ENCODE results near the gene BTBD2.

The BTBD2 gene

GRCh38 chr19:1968279-1969175 lies 47.0 kb downstream of the BTBD2 start:
- no peak for DNase-seq (ENCODE audit: low read depth in 2 of 3, low spot score in 1 of 3)

GRCh38 chr19:1967087-1967608 lies 48.4 kb downstream of the BTBD2 start:
- DNase-seq (ENCODE audit: low read depth in 2 of 3, low spot score in 1 of 3), result no peak

- no peak for DNase-seq (ENCODE audit: low read depth in 2 of 3, low spot score in 1 of 3)
Observed at GRCh38 chr19:1962674-1963073, 52.8 kb downstream of the BTBD2 start.

GRCh38 chr19:1961000-1961883 lies 54.3 kb downstream of the BTBD2 start:
- no peak for DNase-seq (ENCODE audit: low read depth in 2 of 3, low spot score in 1 of 3)

- no peak for DNase-seq (ENCODE audit: low read depth in 2 of 3, low spot score in 1 of 3)
Observed at GRCh38 chr19:1959928-1960589, 55.5 kb downstream of the BTBD2 start.

- no peak for DNase-seq (ENCODE audit: low read depth in 2 of 3, low spot score in 1 of 3)
Observed at GRCh38 chr19:1957562-1958248, 57.8 kb downstream of the BTBD2 start.

GRCh38 chr19:1956868-1957492 lies 58.5 kb downstream of the BTBD2 start:
- DNase-seq (ENCODE audit: low read depth in 2 of 3, low spot score in 1 of 3), result no peak

GRCh38 chr19:1956122-1956494 lies 59.4 kb downstream of the BTBD2 start:
- no peak for DNase-seq (ENCODE audit: low read depth in 2 of 3, low spot score in 1 of 3)

- no peak for DNase-seq (ENCODE audit: low read depth in 2 of 3, low spot score in 1 of 3)
Observed at GRCh38 chr19:1955171-1956121, 60.1 kb downstream of the BTBD2 start.

GRCh38 chr19:1954532-1954933 lies 61.0 kb downstream of the BTBD2 start:
- no peak for DNase-seq (ENCODE audit: low read depth in 2 of 3, low spot score in 1 of 3)

- no peak for DNase-seq (ENCODE audit: low read depth in 2 of 3, low spot score in 1 of 3)
Observed at GRCh38 chr19:1953441-1954094, 61.9 kb downstream of the BTBD2 start.

- DNase-seq (ENCODE audit: low read depth in 2 of 3, low spot score in 1 of 3), result no peak
Observed at GRCh38 chr19:1953037-1953436, 62.5 kb downstream of the BTBD2 start.

GRCh38 chr19:1952635-1953034 lies 62.9 kb downstream of the BTBD2 start:
- no peak for DNase-seq (ENCODE audit: low read depth in 2 of 3, low spot score in 1 of 3)

GRCh38 chr19:1950640-1951039 lies 64.9 kb downstream of the BTBD2 start:
- no peak for DNase-seq (ENCODE audit: low read depth in 2 of 3, low spot score in 1 of 3)

GRCh38 chr19:1949304-1950101 lies 66.0 kb downstream of the BTBD2 start:
- no peak for DNase-seq (ENCODE audit: low read depth in 2 of 3, low spot score in 1 of 3)

GRCh38 chr19:1947651-1948209 lies 67.8 kb downstream of the BTBD2 start:
- no peak for DNase-seq (ENCODE audit: low read depth in 2 of 3, low spot score in 1 of 3)

GRCh38 chr19:1945899-1946298 lies 69.6 kb downstream of the BTBD2 start:
- DNase-seq (ENCODE audit: low read depth in 2 of 3, low spot score in 1 of 3), result no peak

Data from stimulated activated CD4-positive, alpha-beta T cell treated with anti-CD3 and anti-CD28 coated beads, Interleukin-12 subunit alpha, Interleukin-12 subunit beta, amount 100 ng/mL, for 48 hours (primary cell).